NT2/D1 (cell line): Measurements from ENCODE around the gene PEX5L.

Source experiments
- SUZ12 ChIP-seq: IDR thresholded peaks from 2 replicates; pipeline ENCODE4 v1.6.1; 2011; ENCODE audit not compliant: insufficient read length, insufficient read depth; ENCODE audit errors: extremely low read depth
- ZNF274 ChIP-seq: IDR thresholded peaks from 2 replicates; pipeline ENCODE4 v1.6.1; 2011; ENCODE audit warnings: mild to moderate bottlenecking, low read depth, low read length

DNA sequence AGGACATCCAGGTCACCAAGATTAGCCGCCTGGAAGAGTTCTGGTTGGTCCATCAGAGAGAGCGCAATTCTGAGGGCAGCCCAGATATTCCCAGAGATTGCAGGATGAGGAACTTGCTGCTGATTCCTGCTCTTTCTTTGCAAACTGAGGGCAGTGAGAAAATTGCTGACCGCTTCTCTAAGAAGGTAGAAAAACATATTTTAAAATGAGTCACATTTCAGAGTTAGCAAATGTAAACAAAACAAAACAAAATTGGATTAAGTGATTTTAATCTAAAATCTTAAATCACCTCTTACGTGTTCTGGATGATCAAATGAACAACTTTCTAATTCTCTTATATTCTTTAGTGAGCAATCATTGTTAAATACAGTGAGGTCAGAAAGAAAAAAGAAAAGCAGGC is 234.9 kb downstream of the PEX5L start:
- TF ChIP-seq ZNF274 (no peak), SUZ12 (no peak)
